Measurements from ENCODE around the gene SCGB3A1.

SCGB3A1 gene

GRCh38 chr5:180626661-180627385 lies 35.5 kb upstream of the SCGB3A1 start:
- Histone ChIP-seq H3K27me3 (no peaks in the 10 kb centered on the region), H3K9me3 (no peaks in the 10 kb centered on the region), H3K27ac (no peak overlapping the region), H3K4me3 (ENCODE audit: low read depth in 1 of 2, low read length in 1 of 2) (no peak overlapping the region), H3K4me1 (ENCODE audit: control insufficient read depth in 1 of 2, insufficient read depth in 1 of 2, low read depth in 1 of 2, low read length in 1 of 2) (peaks cover 4 to 5% of the 10 kb centered on the region in 2 experiments), H3K36me3 (no peaks in the 10 kb centered on the region)
- no peak for TF ChIP-seq CTCF (IDR thresholded peaks at IDR 0.05)

GRCh38 chr5:180625791-180626660 lies 34.7 kb upstream of the SCGB3A1 start:
- Histone ChIP-seq H3K27ac (no peak overlapping the region), H3K36me3 (no peaks in the 10 kb centered on the region), H3K9me3 (no peaks in the 10 kb centered on the region), H3K4me3 (ENCODE audit: low read depth in 1 of 2, low read length in 1 of 2) (no peak overlapping the region), H3K27me3 (no peaks in the 10 kb centered on the region), H3K4me1 (ENCODE audit: control insufficient read depth in 1 of 2, insufficient read depth in 1 of 2, low read depth in 1 of 2, low read length in 1 of 2) (peaks cover 4 to 5% of the 10 kb centered on the region in 2 experiments)
- TF ChIP-seq CTCF (IDR thresholded peaks at IDR 0.05): no peak

GRCh38 chr5:180625125-180625790 lies 34.0 kb upstream of the SCGB3A1 start:
- no peaks in the 10 kb centered on the region for H3K9me3 ChIP-seq
- no peak overlapping the region for H3K27ac ChIP-seq
- peaks cover 4 to 5% of the 10 kb centered on the region in 2 experiments for H3K4me1 ChIP-seq (ENCODE audit: control insufficient read depth in 1 of 2, insufficient read depth in 1 of 2, low read depth in 1 of 2, low read length in 1 of 2)
- TF ChIP-seq CTCF (IDR thresholded peaks at IDR 0.05): no peak
- H3K36me3 ChIP-seq: no peaks in the 10 kb centered on the region
- H3K27me3 ChIP-seq: no peaks in the 10 kb centered on the region
- H3K4me3 ChIP-seq (ENCODE audit: low read depth in 1 of 2, low read length in 1 of 2): no peak overlapping the region

GRCh38 chr5:180624587-180624986 lies 33.3 kb upstream of the SCGB3A1 start:
- no peaks in the 10 kb centered on the region for H3K36me3 ChIP-seq
- H3K4me1 ChIP-seq (ENCODE audit: control insufficient read depth in 1 of 2, insufficient read depth in 1 of 2, low read depth in 1 of 2, low read length in 1 of 2): peaks cover 4 to 5% of the 10 kb centered on the region in 2 experiments
- no peak for TF ChIP-seq CTCF (IDR thresholded peaks at IDR 0.05)
- no peaks in the 10 kb centered on the region for H3K9me3 ChIP-seq
- no peak overlapping the region for H3K27ac ChIP-seq
- H3K4me3 ChIP-seq (ENCODE audit: low read depth in 1 of 2, low read length in 1 of 2): no peak overlapping the region
- H3K27me3 ChIP-seq: peaks cover 7% of the 10 kb centered on the region

GRCh38 chr5:180623844-180624243 lies 32.5 kb upstream of the SCGB3A1 start:
- no peaks in the 10 kb centered on the region for H3K9me3 ChIP-seq
- H3K36me3 ChIP-seq: no peaks in the 10 kb centered on the region
- peaks cover 4 to 5% of the 10 kb centered on the region in 2 experiments for H3K4me1 ChIP-seq (ENCODE audit: control insufficient read depth in 1 of 2, insufficient read depth in 1 of 2, low read depth in 1 of 2, low read length in 1 of 2)
- no peak for TF ChIP-seq CTCF (IDR thresholded peaks at IDR 0.05)
- H3K4me3 ChIP-seq (ENCODE audit: low read depth in 1 of 2, low read length in 1 of 2): no peak overlapping the region
- H3K27me3 ChIP-seq: peaks cover 14% of the 10 kb centered on the region
- H3K27ac ChIP-seq: no peak overlapping the region
